ENCODE measurements around the gene CTRL.

DNA sequence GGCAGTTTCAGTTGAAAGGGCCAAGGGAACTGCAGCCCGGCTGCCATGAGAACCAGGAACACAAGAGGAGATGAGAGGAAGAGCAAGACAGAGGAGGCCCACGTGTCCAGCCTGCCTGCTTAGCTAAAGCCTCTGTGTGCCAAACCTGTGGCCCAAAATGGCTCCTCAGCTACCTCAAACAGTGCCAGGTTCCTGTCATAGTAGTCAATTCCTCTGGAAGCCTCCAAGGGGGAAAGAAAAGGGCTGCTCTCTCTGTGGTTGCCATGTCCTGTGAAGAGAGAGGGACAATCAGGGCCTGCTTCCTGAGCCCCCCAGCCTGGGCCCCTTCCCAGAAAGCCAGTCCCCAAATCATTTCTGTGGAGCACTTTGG is 31.6 kb upstream of the CTRL start:
- TF ChIP-seq, protein P1, sequence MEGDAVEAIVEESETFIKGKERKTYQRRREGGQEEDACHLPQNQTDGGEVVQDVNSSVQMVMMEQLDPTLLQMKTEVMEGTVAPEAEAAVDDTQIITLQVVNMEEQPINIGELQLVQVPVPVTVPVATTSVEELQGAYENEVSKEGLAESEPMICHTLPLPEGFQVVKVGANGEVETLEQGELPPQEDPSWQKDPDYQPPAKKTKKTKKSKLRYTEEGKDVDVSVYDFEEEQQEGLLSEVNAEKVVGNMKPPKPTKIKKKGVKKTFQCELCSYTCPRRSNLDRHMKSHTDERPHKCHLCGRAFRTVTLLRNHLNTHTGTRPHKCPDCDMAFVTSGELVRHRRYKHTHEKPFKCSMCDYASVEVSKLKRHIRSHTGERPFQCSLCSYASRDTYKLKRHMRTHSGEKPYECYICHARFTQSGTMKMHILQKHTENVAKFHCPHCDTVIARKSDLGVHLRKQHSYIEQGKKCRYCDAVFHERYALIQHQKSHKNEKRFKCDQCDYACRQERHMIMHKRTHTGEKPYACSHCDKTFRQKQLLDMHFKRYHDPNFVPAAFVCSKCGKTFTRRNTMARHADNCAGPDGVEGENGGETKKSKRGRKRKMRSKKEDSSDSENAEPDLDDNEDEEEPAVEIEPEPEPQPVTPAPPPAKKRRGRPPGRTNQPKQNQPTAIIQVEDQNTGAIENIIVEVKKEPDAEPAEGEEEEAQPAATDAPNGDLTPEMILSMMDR (conservative IDR thresholded peaks at IDR 0.05) = no peak
- no peak for TF ChIP-seq EZH2 (IDR thresholded peaks at IDR 0.05; ENCODE audit: low read depth)
